COLO668 (cell line): ENCODE results near the gene SPDYE2.
"Not testable (repeated sequence)": the region's sequence is repeated elsewhere in the genome, so short reads cannot be mapped to it uniquely, and the experiment has no call there.

Experiments used
- DNase-seq: peaks from one replicate; lab custom pipeline; 2025; ENCODE audit not compliant: unreplicated experiment; lab: John Stamatoyannopoulos, UW

SPDYE2 gene

GRCh38 chr7:102599699-102600098 lies 48.7 kb downstream of the SPDYE2 start:
- DNase-seq, result not testable (repeated sequence)

- DNase-seq, result not testable (repeated sequence)
These were observed 51.3 kb downstream of the SPDYE2 start for GRCh38 chr7:102602317-102602716.

- not testable (repeated sequence) for DNase-seq
These were observed 53.6 kb downstream of the SPDYE2 start for GRCh38 chr7:102604431-102605145.

- not testable (repeated sequence) for DNase-seq
These were observed 55.8 kb downstream of the SPDYE2 start for GRCh38 chr7:102606848-102607247.

GRCh38 chr7:102609734-102610133 lies 58.7 kb downstream of the SPDYE2 start:
- DNase-seq, result not testable (repeated sequence)

- DNase-seq, result not testable (repeated sequence)
These were observed 59.4 kb downstream of the SPDYE2 start for GRCh38 chr7:102610441-102610840.

- not testable (repeated sequence) for DNase-seq
These were observed 60.1 kb downstream of the SPDYE2 start for GRCh38 chr7:102611013-102611674.

- DNase-seq, result not testable (repeated sequence)
These were observed 60.8 kb downstream of the SPDYE2 start for GRCh38 chr7:102611675-102612325.
